ENCODE data around the gene PLD2.
"Not testable (repeated sequence)": the region's sequence is repeated elsewhere in the genome, so short reads cannot be mapped to it uniquely, and the experiment has no call there.

The PLD2 gene

GRCh38 chr17:4790705-4791088, 16.3 kb upstream of the PLD2 start:
- no peak for DNase-seq

GRCh38 chr17:4795168-4795567, 11.8 kb upstream of the PLD2 start:
- no peak for DNase-seq

- DNase-seq = no peak
Observed at GRCh38 chr17:4796552-4796920, 10.4 kb upstream of the PLD2 start.

- no peak for DNase-seq
Observed at GRCh38 chr17:4800462-4801196, 6.3 kb upstream of the PLD2 start.

GRCh38 chr17:4802228-4802627, 4.7 kb upstream of the PLD2 start, which contains the start of gene C17orf114:
TSS of gene C17orf114 (minus strand) at chr17:4802328.
- no peak for DNase-seq

- no peak for DNase-seq
Observed at GRCh38 chr17:4806456-4806776, 536 bp upstream of the PLD2 start.

GRCh38 chr17:4807605-4808377, 839 bp downstream of the PLD2 start:
- DNase-seq = no peak

GRCh38 chr17:4808378-4808767, 1.4 kb downstream of the PLD2 start:
- no peak for DNase-seq

GRCh38 chr17:4810696-4811290, 3.8 kb downstream of the PLD2 start:
- no peak for DNase-seq

GRCh38 chr17:4811471-4811870, 4.5 kb downstream of the PLD2 start:
- DNase-seq = no peak

- DNase-seq = no peak
Observed at GRCh38 chr17:4812690-4813089, 5.7 kb downstream of the PLD2 start.

GRCh38 chr17:4815043-4815675, 8.2 kb downstream of the PLD2 start:
- no peak for DNase-seq

GRCh38 chr17:4816826-4817225, 9.9 kb downstream of the PLD2 start:
- no peak for DNase-seq

- DNase-seq = no peak
Observed at GRCh38 chr17:4818276-4818675, 11.3 kb downstream of the PLD2 start.

GRCh38 chr17:4822835-4823234, 15.9 kb downstream of the PLD2 start:
- DNase-seq = no peak

GRCh38 chr17:4823373-4824089, 16.6 kb downstream of the PLD2 start:
- no peak for DNase-seq

- DNase-seq = no peak
Observed at GRCh38 chr17:4827399-4827798, 20.4 kb downstream of the PLD2 start.

- DNase-seq = not testable (repeated sequence)
Observed at GRCh38 chr17:4832829-4833177, 25.9 kb downstream of the PLD2 start.

GRCh38 chr17:4833178-4833940, 26.4 kb downstream of the PLD2 start, which contains the start of gene MINK1:
TSS of gene MINK1 (plus strand) at chr17:4833340. CDS start at chr17:4833584, 244 bp downstream.
- peak; percentile 88 for DNase-seq

GRCh38 chr17:4833941-4834680, 27.2 kb downstream of the PLD2 start:
- DNase-seq = no peak

GRCh38 chr17:4834681-4835020, 27.7 kb downstream of the PLD2 start:
- DNase-seq = no peak

- no peak for DNase-seq
Observed at GRCh38 chr17:4836221-4836620, 29.3 kb downstream of the PLD2 start.
